GM19099 (cell line): ENCODE data around the gene PALD1.

ENCODE experiments used
- POLR2A ChIP-seq: IDR thresholded peaks from 3 replicates; pipeline ENCODE4 v1.6.1; 2011; ENCODE audit warnings: low read depth; ENCODE audit not compliant: insufficient read length; ENCODE audit errors: extremely low read depth

The PALD1 gene

GRCh38 chr10:70597856-70598815 lies 119.6 kb downstream of the PALD1 start:
- no peak for TF ChIP-seq POLR2A

GRCh38 chr10:70598857-70599295 lies 120.3 kb downstream of the PALD1 start:
- no peak for TF ChIP-seq POLR2A

- no peak for TF ChIP-seq POLR2A
Observed at GRCh38 chr10:70599319-70599718, 120.8 kb downstream of the PALD1 start.

- no peak for TF ChIP-seq POLR2A
Observed at GRCh38 chr10:70599791-70600190, 121.2 kb downstream of the PALD1 start.

- no peak for TF ChIP-seq POLR2A
Observed at GRCh38 chr10:70600512-70601395, 122.2 kb downstream of the PALD1 start.

GRCh38 chr10:70601746-70602145 lies 123.2 kb downstream of the PALD1 start:
- TF ChIP-seq POLR2A: no peak

GRCh38 chr10:70602665-70603448 lies 124.3 kb downstream of the PALD1 start, which contains the start of gene PRF1:
PRF1 (minus strand) TSS chr10:70602741; CDS start chr10:70600902, 1,839 bp downstream.
- no peak for TF ChIP-seq POLR2A

GRCh38 chr10:70603449-70603801 lies 124.9 kb downstream of the PALD1 start:
- TF ChIP-seq POLR2A: no peak

- TF ChIP-seq POLR2A: no peak
Observed at GRCh38 chr10:70604106-70604505, 125.5 kb downstream of the PALD1 start.

GRCh38 chr10:70605161-70605560 lies 126.6 kb downstream of the PALD1 start:
- TF ChIP-seq POLR2A: no peak

- no peak for TF ChIP-seq POLR2A
Observed at GRCh38 chr10:70607936-70608335, 129.4 kb downstream of the PALD1 start.

- no peak for TF ChIP-seq POLR2A
Observed at GRCh38 chr10:70613941-70614340, 135.4 kb downstream of the PALD1 start.

GRCh38 chr10:70615211-70615610 lies 136.6 kb downstream of the PALD1 start:
- no peak for TF ChIP-seq POLR2A

- TF ChIP-seq POLR2A: no peak
Observed at GRCh38 chr10:70615784-70616522, 137.4 kb downstream of the PALD1 start.
